Activated T-cell treated with anti-CD3 and anti-CD28 coated beads, Interleukin-2, amount 50 U/mL, for 72 hours (primary cell): ENCODE results near the gene MAGI2. TPM values are rescaled to one million over a fixed set of nuclear protein-coding genes. Genes with fewer than 3 reads are reported as not detected.

ENCODE experiments used
- ATAC-seq, 2 donors: fragments of 150-1000 bp; cut with Tn5 transposase; replicated peaks in 1 of 2; 2 replicates each; pipeline ENCODE4 v1.10.0; 2021; ENCODE audit warnings: moderate library complexity in 2 of 2, mild to moderate bottlenecking in 1 of 2
- DNase-seq, 2 donors: peaks; one replicate each; pipeline ENCODE4 v3.0.0; 2021 to 2022; ENCODE audit warnings: mixed read lengths in 1 of 2
- H3K27ac Mint-ChIP-seq: one replicate; pipeline ENCODE4 v1.8.0; 2022; ENCODE audit warnings: mild to moderate bottlenecking, moderate library complexity, mixed read lengths
- H3K27me3 Mint-ChIP-seq: one replicate; pipeline ENCODE4 v1.8.0; 2022; ENCODE audit warnings: low read depth, mixed read lengths
- H3K36me3 Mint-ChIP-seq, 2 donors: one replicate each; pipeline ENCODE4 v1.8.0; 2022; ENCODE audit warnings: mixed read lengths in 2 of 2, mild to moderate bottlenecking in 1 of 2; ENCODE audit not compliant: insufficient read depth in 2 of 2
- H3K4me1 Mint-ChIP-seq: one replicate; pipeline ENCODE4 v1.8.0; 2022; ENCODE audit warnings: low read depth, mixed read lengths
- H3K4me3 Mint-ChIP-seq, 2 donors: one replicate each; pipeline ENCODE4 v1.8.0; 2022; ENCODE audit warnings: mild to moderate bottlenecking in 2 of 2, mixed read lengths in 2 of 2, moderate library complexity in 2 of 2
- H3K9me3 Mint-ChIP-seq, 2 donors: one replicate each; pipeline ENCODE4 v1.8.0; 2022; ENCODE audit warnings: mixed read lengths in 2 of 2
- total RNA-seq, 2 donors: library from RNA; stranded (reverse); gene quantifications; one replicate each; pipeline ENCODE4 v1.2.3, GENCODE V29; 2022

MAGI2 gene
- total RNA-seq, 2 donors from 2014 or later: 0.31 to 0.44 TPM

- ATAC-seq (no peak), DNase-seq (no peak)
- Mint-ChIP-seq H3K27me3 (peaks cover 11% of the 10 kb centered on the region), H3K9me3 (no peaks in the 10 kb centered on the region), H3K4me3 (no peak overlapping the region), H3K4me1 (no peaks in the 10 kb centered on the region), H3K27ac (no peak overlapping the region), H3K36me3 (no peaks in the 10 kb centered on the region)
These were observed 1370.9 kb downstream of the MAGI2 start for GRCh38 chr7:78082556-78082955.

GRCh38 chr7:78081888-78082287, 1371.6 kb downstream of the MAGI2 start:
- Mint-ChIP-seq H3K27me3 (peaks cover 11% of the 10 kb centered on the region), H3K36me3 (no peaks in the 10 kb centered on the region), H3K4me1 (no peaks in the 10 kb centered on the region), H3K9me3 (no peaks in the 10 kb centered on the region), H3K4me3 (no peak overlapping the region), H3K27ac (no peak overlapping the region)
- DNase-seq (no peak), ATAC-seq (no peak)

- ATAC-seq: no peak
- no peaks in the 10 kb centered on the region for H3K4me1 Mint-ChIP-seq
These were observed 1372.1 kb downstream of the MAGI2 start for GRCh38 chr7:78081344-78081743.

GRCh38 chr7:78080811-78081210, 1372.7 kb downstream of the MAGI2 start:
- Mint-ChIP-seq H3K27ac (no peak overlapping the region), H3K9me3 (no peaks in the 10 kb centered on the region), H3K4me1 (no peaks in the 10 kb centered on the region), H3K36me3 (no peaks in the 10 kb centered on the region), H3K4me3 (no peak overlapping the region), H3K27me3 (peaks cover 11% of the 10 kb centered on the region)
- DNase-seq: no peak
- no peak for ATAC-seq

More at GRCh38 chr7:78081344-78081743, 1372.1 kb downstream of the MAGI2 start:
- no peak overlapping the region for H3K27ac Mint-ChIP-seq
- no peaks in the 10 kb centered on the region for H3K36me3 Mint-ChIP-seq
- H3K9me3 Mint-ChIP-seq: no peaks in the 10 kb centered on the region
- no peak for DNase-seq
- H3K4me3 Mint-ChIP-seq: no peak overlapping the region
- peaks cover 11% of the 10 kb centered on the region for H3K27me3 Mint-ChIP-seq

- Mint-ChIP-seq H3K4me3 (no peak overlapping the region), H3K36me3 (no peaks in the 10 kb centered on the region), H3K27ac (no peak overlapping the region), H3K27me3 (peaks cover 11% of the 10 kb centered on the region), H3K4me1 (no peaks in the 10 kb centered on the region), H3K9me3 (no peaks in the 10 kb centered on the region)
- no peak for ATAC-seq
- DNase-seq: no peak
These were observed 1373.2 kb downstream of the MAGI2 start for GRCh38 chr7:78080241-78080640.

GRCh38 chr7:78074713-78075112, 1378.8 kb downstream of the MAGI2 start:
- Mint-ChIP-seq H3K4me3 (no peak overlapping the region), H3K27me3 (peaks cover 18% of the 10 kb centered on the region), H3K4me1 (no peaks in the 10 kb centered on the region), H3K27ac (no peak overlapping the region), H3K36me3 (no peaks in the 10 kb centered on the region), H3K9me3 (no peaks in the 10 kb centered on the region)
- ATAC-seq (no peak), DNase-seq (no peak)

- no peaks in the 10 kb centered on the region for H3K9me3 Mint-ChIP-seq
- H3K27me3 Mint-ChIP-seq: peaks cover 14% of the 10 kb centered on the region
- DNase-seq (no peak), ATAC-seq (no peak)
- H3K4me1 Mint-ChIP-seq: no peaks in the 10 kb centered on the region
- no peak overlapping the region for H3K27ac Mint-ChIP-seq
- H3K36me3 Mint-ChIP-seq: no peaks in the 10 kb centered on the region
- no peak overlapping the region for H3K4me3 Mint-ChIP-seq
These were observed 1379.7 kb downstream of the MAGI2 start for GRCh38 chr7:78073609-78074382.

GRCh38 chr7:78072201-78072590, 1381.3 kb downstream of the MAGI2 start:
- ATAC-seq (no peak), DNase-seq (no peak)
- H3K27ac Mint-ChIP-seq: no peak overlapping the region
- no peaks in the 10 kb centered on the region for H3K4me1 Mint-ChIP-seq
- H3K4me3 Mint-ChIP-seq: no peak overlapping the region
- H3K36me3 Mint-ChIP-seq: no peaks in the 10 kb centered on the region
- H3K9me3 Mint-ChIP-seq: no peaks in the 10 kb centered on the region
- peaks cover 7% of the 10 kb centered on the region for H3K27me3 Mint-ChIP-seq

- Mint-ChIP-seq H3K27ac (no peak overlapping the region), H3K27me3 (peaks cover 7% of the 10 kb centered on the region), H3K36me3 (no peaks in the 10 kb centered on the region), H3K4me1 (no peaks in the 10 kb centered on the region), H3K4me3 (no peak overlapping the region), H3K9me3 (no peaks in the 10 kb centered on the region)
- DNase-seq (no peak), ATAC-seq (no peak)
These were observed 1381.8 kb downstream of the MAGI2 start for GRCh38 chr7:78071491-78072200.

GRCh38 chr7:78066599-78066998, 1386.9 kb downstream of the MAGI2 start:
- DNase-seq (no peak), ATAC-seq (no peak)
- Mint-ChIP-seq H3K27ac (no peak overlapping the region), H3K9me3 (no peaks in the 10 kb centered on the region), H3K27me3 (no peaks in the 10 kb centered on the region), H3K36me3 (no peaks in the 10 kb centered on the region), H3K4me3 (no peak overlapping the region), H3K4me1 (no peaks in the 10 kb centered on the region)

- no peaks in the 10 kb centered on the region for H3K4me1 Mint-ChIP-seq
These were observed 1389.7 kb downstream of the MAGI2 start for GRCh38 chr7:78063758-78064157.

GRCh38 chr7:78062214-78062613, 1391.3 kb downstream of the MAGI2 start:
- Mint-ChIP-seq H3K9me3 (no peaks in the 10 kb centered on the region), H3K4me1 (no peaks in the 10 kb centered on the region), H3K36me3 (no peaks in the 10 kb centered on the region), H3K27me3 (peaks cover 23% of the 10 kb centered on the region), H3K27ac (no peak overlapping the region), H3K4me3 (no peak overlapping the region)
- DNase-seq: no peak
- no peak for ATAC-seq

More at GRCh38 chr7:78063758-78064157, 1389.7 kb downstream of the MAGI2 start:
- ATAC-seq (no peak), DNase-seq (no peak)
- Mint-ChIP-seq H3K36me3 (no peaks in the 10 kb centered on the region), H3K4me3 (no peak overlapping the region), H3K9me3 (no peaks in the 10 kb centered on the region), H3K27me3 (peaks cover 18% of the 10 kb centered on the region), H3K27ac (no peak overlapping the region)

- no peak overlapping the region for H3K4me3 Mint-ChIP-seq
- no peaks in the 10 kb centered on the region for H3K4me1 Mint-ChIP-seq
- no peaks in the 10 kb centered on the region for H3K9me3 Mint-ChIP-seq
- DNase-seq (no peak), ATAC-seq (no peak)
- H3K27me3 Mint-ChIP-seq: peaks cover 31% of the 10 kb centered on the region
- H3K36me3 Mint-ChIP-seq: no peaks in the 10 kb centered on the region
- no peak overlapping the region for H3K27ac Mint-ChIP-seq
These were observed 1395.9 kb downstream of the MAGI2 start for GRCh38 chr7:78057571-78057970.
